HG02885 (cell line): ENCODE results near the gene PRKAA2.
"Not testable (repeated sequence)": the region's sequence is repeated elsewhere in the genome, so short reads cannot be mapped to it uniquely, and the experiment has no call there.

Source experiments
- ATAC-seq: cut with Tn5 transposase; IDR thresholded peaks from one replicate; pipeline ENCODE4 v1.9.1; 2021; ENCODE audit warnings: mild to moderate bottlenecking; ENCODE audit not compliant: unreplicated experiment, poor library complexity

PRKAA2 gene

GRCh38 chr1:56644919-56645676, at the start of gene PRKAA2:
Gene PRKAA2, plus strand, starts transcription at chr1:56645314. Its CDS starts 74 bp downstream, at chr1:56645388.
- ATAC-seq = peak; percentile 48

DNA sequence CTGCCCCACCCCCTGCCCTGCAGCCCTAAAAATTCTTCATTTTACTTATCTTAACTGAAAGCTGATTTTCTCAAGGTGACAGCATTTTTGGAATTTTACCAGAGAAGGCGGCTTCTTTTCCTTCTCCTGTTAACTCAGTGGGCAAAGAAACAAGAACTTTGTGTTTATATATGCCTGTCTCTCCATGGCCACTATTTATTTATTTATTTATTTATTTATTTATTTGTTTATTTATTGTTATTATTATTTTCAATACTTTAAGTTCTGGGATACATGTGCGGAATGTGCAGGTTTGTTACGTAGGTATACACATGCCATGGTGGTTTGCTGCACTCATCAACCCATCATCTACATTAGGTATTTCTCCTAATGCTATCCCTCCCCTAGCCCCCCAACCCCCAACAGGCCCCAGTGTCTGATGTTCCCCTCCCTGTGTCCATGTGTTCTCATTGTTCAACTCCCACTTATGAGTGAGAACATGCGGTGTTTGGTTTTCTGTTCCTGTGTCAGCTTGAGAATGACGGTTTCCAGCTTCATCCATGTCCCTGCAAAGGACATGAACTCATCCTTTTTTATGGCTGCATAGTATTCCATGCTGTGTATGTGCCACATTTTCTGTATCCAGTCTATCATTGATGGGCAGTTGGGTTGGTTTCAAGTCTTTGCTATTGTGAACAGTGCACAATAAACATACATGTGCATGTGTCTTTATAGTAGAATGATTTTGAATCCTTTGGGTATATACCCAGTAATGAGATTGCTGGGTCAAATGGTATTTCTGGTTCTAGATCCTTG, 49.5 kb upstream of the PRKAA2 start:
- not testable (repeated sequence) for ATAC-seq

DNA sequence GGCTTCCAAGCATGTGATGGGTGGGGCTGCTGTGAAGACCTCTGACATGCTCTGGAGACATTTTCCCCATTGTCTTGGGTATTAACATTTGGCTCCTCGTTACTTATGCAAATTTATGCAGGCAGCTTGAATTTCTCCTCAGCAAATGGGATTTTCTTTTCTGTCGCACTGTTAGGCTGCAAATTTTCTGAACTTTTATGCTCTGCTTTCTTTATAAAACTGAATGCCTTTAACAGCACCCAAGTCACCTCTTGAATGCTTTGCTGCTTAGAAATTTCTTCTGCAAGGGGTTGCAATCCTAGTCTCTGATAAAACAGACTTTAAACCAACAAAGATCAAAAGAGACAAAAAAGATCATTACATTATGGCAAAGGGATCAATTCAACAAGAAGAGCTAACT, 35.0 kb upstream of the PRKAA2 start:
- ATAC-seq = not testable (repeated sequence)

GRCh38 chr1:56610770-56611169, 34.3 kb upstream of the PRKAA2 start:
- not testable (repeated sequence) for ATAC-seq

- no peak for ATAC-seq
Measured at GRCh38 chr1:56617141-56617540, 28.0 kb upstream of the PRKAA2 start.

- no peak for ATAC-seq
Measured at GRCh38 chr1:56625819-56626440, 19.2 kb upstream of the PRKAA2 start.

GRCh38 chr1:56626546-56626945, 18.6 kb upstream of the PRKAA2 start:
- no peak for ATAC-seq

DNA sequence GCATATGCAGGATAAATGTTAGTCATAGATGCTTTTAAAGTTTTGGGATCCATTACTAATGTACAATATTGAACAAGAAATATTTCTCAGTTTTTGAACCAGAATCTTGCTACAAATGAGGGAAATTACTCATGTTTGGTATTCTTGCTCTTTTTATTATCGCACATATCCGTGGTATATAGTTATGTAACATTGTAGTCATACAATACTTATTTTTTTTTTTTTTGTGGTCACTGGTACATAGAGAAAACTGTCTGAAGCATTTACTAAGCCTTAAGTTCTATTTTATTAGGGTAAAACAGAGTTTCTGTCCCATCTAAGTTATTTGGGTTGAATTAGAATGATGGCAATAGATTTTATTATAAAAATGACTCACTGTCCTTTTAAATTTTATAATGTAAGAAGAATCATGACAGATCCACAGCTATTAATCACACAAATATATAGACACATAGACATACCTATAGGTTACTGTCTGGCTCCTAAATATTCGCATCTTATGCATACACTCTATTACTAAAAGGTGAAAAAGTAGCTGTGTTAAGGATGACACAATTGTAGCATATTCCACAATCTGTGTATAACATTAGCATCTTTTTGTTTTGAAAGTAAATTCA, 18.0 kb upstream of the PRKAA2 start:
- ATAC-seq = no peak

GRCh38 chr1:56627636-56628039, 17.5 kb upstream of the PRKAA2 start:
- no peak for ATAC-seq

DNA sequence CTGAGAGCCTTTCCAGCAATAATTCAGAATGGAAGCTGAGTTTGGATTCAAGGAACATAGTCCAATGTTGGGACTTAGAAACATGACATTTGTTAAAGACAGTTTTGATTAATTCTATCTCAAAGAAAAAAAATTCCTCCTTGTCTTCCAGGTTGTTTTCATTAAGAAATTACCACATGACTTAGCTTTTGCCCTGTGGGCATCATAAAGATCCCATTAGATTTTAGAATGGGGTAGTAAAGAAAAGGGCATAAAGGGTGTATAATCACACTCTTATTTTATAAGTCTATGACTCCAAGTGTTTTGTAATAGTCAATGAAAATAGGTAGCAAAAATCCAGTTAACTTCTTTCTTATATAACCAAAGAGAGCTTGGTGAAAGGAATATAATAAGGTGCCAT, 14.3 kb upstream of the PRKAA2 start:
- ATAC-seq = no peak

DNA sequence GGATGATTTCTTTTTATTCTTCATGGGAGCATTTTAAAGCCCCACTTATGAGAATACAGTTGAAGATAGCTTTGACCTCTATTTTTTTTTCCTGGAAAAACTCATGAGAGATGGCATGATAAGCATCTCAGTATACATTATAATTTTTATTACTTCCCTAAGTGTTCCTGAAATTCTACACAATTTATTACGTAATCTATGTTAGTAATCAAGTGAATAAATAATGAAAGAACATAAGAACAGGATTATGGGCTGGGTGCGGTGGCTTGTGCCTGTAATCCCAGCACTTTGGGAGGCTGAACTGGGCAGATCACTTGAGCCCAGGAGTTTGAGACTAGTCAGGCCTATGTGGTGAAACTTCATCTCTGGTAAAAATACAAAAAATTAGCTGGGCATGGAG, 13.2 kb upstream of the PRKAA2 start:
- ATAC-seq = no peak

DNA sequence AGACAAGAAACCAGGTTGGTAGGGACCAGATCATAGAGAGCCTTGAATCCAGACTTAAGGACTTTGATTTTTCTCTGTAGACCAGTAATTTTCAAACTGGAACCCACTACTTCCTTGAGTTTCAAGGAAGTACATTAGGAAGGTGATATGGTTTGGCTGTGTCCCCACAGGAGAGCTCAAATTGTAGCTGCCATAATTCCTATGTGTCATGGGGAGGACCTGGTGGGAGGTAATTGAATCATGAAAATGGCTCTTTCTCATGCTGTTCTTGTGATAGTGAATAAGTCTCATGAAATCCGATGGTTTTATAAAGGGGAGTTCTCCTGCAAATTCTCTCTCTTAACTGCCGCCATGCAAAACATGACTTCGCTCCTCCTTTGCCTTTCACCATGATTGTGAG, 10.1 kb upstream of the PRKAA2 start:
- no peak for ATAC-seq

DNA sequence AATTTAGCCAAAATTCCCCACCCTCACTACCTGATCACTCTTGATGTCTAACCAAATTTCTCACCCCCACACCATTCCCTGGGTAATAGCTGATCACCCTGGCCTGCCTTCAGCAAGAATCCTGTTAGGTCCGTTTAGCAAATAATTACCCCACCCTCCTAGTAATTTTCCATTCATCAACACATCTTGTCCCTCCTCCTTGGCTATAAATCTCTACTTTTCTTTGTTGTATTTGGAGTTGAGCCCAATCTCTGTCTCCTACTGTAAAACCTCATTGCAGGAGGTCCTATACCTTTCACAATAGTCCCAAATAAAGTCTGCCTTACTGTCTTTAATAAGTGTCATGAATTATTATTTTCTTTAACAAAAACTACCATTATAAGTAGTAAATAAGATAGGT, 6.9 kb upstream of the PRKAA2 start:
- no peak for ATAC-seq

- ATAC-seq = no peak
Measured at GRCh38 chr1:56639211-56639610, 5.9 kb upstream of the PRKAA2 start.

- ATAC-seq = no peak
Measured at GRCh38 chr1:56643661-56644060, 1.5 kb upstream of the PRKAA2 start.

DNA sequence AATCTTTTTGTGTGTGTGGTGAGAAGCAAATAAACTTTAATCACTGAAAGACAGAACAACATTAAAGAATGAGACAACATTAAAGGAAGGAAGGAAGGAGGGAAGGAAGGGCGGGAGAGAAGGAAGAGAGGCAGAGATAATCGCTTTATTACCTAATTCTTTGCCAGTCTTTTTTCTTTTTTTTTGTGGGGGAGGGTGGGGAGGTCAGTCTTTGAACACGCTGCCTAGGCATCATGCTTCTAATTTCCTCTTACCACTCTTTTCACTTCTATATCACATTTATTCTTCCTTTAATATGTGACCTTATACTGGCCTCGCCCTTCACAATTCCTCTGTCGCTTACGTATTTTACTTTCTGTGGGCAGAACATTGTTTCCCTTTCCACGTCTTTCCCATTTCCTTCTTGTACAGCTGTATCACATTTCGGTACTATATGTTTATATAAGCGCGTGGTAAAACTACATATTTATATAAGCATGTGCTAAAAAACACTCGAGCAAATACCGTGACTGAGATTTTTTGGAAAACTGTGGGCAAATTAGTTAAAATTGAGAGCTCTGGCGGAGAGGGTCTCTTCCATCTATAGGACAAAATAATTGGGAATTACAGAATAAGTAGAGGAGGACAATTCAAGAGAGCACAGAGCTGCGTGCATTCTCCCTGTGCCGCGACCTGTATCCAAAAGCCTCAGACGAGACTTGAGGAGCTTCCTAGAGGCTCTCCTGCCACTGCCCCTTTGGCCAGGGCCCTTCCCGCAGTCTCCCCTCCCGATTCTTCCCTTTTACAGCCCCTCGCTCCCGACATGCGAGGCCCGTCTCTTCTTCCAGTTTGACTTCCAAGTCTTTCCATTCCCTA, 823 bp upstream of the PRKAA2 start:
- ATAC-seq = no peak

DNA sequence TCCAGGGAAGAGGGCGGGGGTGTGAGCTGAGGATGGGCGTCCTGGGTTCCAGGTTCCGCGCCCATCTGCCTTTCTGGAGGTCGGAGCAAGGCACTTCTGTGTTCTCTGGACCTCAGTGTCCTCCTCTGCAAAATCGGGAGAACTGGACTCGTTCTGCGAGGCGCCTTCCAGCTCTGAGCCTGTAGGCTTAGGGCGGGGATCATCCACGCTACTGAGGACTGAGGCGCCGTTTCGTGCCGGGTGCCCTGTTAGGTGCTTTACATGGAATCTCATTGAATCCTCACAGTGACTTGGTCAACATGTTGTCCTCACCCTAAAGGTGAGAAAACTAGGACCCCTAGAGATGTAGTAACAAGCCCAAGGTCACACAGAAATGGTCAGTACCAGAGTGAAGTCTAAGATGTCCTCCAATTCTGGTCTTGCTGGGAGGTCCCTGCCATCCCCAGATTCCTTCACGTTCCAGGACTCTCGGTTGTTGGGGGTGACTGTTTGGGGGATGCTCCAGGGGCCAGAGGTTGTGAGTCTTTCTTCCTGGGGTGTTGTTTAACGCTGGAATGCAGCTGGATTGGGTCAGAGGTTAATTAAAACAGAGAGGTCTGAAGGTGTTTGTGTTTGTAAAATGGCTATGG, 677 bp downstream of the PRKAA2 start:
- peak; percentile 19 for ATAC-seq

DNA sequence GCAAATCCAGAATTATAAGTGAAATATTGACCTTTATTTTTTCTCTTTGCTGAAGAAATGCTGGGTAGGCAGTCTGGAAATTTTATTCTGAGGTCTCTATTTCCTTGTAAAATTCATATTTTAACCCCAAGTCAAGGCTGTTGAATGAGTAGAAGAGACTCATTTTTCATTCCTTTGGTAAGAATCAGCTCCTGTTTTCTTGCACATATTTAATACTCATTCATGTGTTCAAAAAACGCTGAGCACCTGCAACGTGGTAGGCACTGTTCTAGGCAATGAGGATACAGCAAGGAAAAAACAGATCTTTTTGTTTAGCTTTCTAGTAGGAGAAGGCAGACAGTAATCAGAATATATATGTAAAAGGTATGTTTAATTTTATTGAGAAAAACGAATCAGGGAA, 1.5 kb downstream of the PRKAA2 start:
- ATAC-seq = no peak

DNA sequence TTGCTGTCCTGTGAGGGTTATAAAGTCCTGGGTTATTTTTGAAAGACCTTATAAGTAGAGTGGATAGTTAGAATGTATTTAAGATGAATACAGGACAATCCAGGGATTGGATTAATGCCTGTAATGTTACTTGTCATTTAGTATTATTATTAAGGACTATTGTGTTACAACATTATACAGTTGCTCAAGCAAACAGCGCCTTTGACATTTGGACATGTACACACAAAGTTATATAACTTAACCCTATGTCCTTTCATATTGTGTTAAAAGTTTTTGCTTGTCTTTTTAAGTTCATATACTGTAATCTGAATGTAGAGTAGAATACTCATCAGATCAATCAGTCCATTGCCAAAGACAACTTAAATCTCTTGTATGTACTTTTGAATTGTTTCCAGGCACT, 2.0 kb downstream of the PRKAA2 start:
- no peak for ATAC-seq
